ENCODE results near the gene TPRG1.

GRCh38 chr3:189160519-189161309 lies 11.1 kb upstream of the TPRG1 start:
- TF ChIP-seq CTCF (IDR thresholded peaks at IDR 0.05) (no peak), POLR2A (IDR thresholded peaks at IDR 0.05) (no peak)

Data from body of pancreas (tissue), 4 donors.